Keratinocyte (primary cell): ENCODE results near the gene BOLA1. TPM values are rescaled to one million over a fixed set of nuclear protein-coding genes. Genes with fewer than 3 reads are reported as not detected.

Experiments
- DNase-seq: peaks from one replicate; pipeline ENCODE4 v3.0.0-alpha.2; 2011; ENCODE audit warnings: low read depth, missing footprints, low spot score
- FAIRE-seq: peaks from 2 replicates; lab custom pipeline; 2011; peaks lifted over from hg19 to GRCh38; lab: Jason Lieb, UNC
- H2AFZ ChIP-seq: 2 replicates; pipeline ENCODE4 v1.6.0; 2012; ENCODE audit warnings: low read length, control low read depth, inconsistent platforms; ENCODE audit not compliant: control insufficient read depth
- H3K27ac ChIP-seq: 2 replicates; pipeline ENCODE4 v1.5.1; 2011; ENCODE audit warnings: low read length; ENCODE audit not compliant: control insufficient read depth, insufficient read depth
- H3K27me3 ChIP-seq: 3 replicates; pipeline ENCODE4 v1.6.0; 2011; ENCODE audit warnings: low read length; ENCODE audit not compliant: control insufficient read depth, insufficient read depth; ENCODE audit errors: extremely low read depth
- H3K36me3 ChIP-seq, 2 experiments: 2 replicates in 1 of 2; 3 replicates in 1 of 2; pipeline ENCODE4 v1.5.1; 2011; ENCODE audit warnings: low read length in 2 of 2, mild to moderate bottlenecking in 1 of 2; ENCODE audit not compliant: control insufficient read depth in 2 of 2, insufficient read depth in 2 of 2; ENCODE audit errors: extremely low read depth in 1 of 2
- H3K4me1 ChIP-seq: 3 replicates; pipeline ENCODE4 v1.5.1; 2011; ENCODE audit warnings: low read length; ENCODE audit not compliant: control insufficient read depth, insufficient read depth; ENCODE audit errors: extremely low read depth
- H3K4me2 ChIP-seq: 3 replicates; pipeline ENCODE4 v1.6.0; 2011; ENCODE audit warnings: low read depth, low read length; ENCODE audit not compliant: control insufficient read depth, insufficient read depth; ENCODE audit errors: extremely low read depth
- H3K4me3 ChIP-seq, 3 experiments: fragments of 200-600 bp in 1 of 3; sonication (generic) in 1 of 3; 2 replicates in 2 of 3; 3 replicates in 1 of 3; pipeline ENCODE4 v1.5.1; 2011 to 2016; ENCODE audit warnings: low read length in 3 of 3, mild to moderate bottlenecking in 3 of 3, control low read depth in 2 of 3, inconsistent platforms in 1 of 3, low read depth in 1 of 3, mixed read lengths in 1 of 3, mixed run types in 1 of 3, moderate library complexity in 1 of 3; ENCODE audit not compliant: control insufficient read depth in 2 of 3, insufficient read depth in 2 of 3; ENCODE audit errors: extremely low read depth in 1 of 3
- H3K79me2 ChIP-seq: 2 replicates; pipeline ENCODE4 v1.6.0; 2012; ENCODE audit warnings: low read length; ENCODE audit not compliant: control insufficient read depth, insufficient read depth
- H3K9ac ChIP-seq: 3 replicates; pipeline ENCODE4 v1.6.0; 2011; ENCODE audit warnings: low read length; ENCODE audit not compliant: control insufficient read depth, insufficient read depth; ENCODE audit errors: extremely low read depth
- H3K9me1 ChIP-seq: 3 replicates; pipeline ENCODE4 v1.6.0; 2011; ENCODE audit warnings: low read length; ENCODE audit not compliant: control insufficient read depth, insufficient read depth; ENCODE audit errors: extremely low read depth
- H3K9me3 ChIP-seq: 2 replicates; pipeline ENCODE4 v1.5.1; 2012; ENCODE audit warnings: low read depth, low read length; ENCODE audit not compliant: control insufficient read depth
- H4K20me1 ChIP-seq: 3 replicates; pipeline ENCODE4 v1.6.0; 2011; ENCODE audit warnings: low read length; ENCODE audit not compliant: control insufficient read depth, insufficient read depth; ENCODE audit errors: extremely low read depth
- EZH2 ChIP-seq: IDR thresholded peaks from one replicate; pipeline ENCODE4 v1.6.1; 2012; ENCODE audit warnings: inconsistent platforms, mild to moderate bottlenecking, low read length, moderate library complexity
- dilution Hi-C: fragments of 300-500 bp; cut with MboI; formaldehyde crosslinking; loops from one replicate; pipeline ENCODE4 v1.7.0; 2020; ENCODE audit warnings: low sequenced_read_pairs; ENCODE audit not compliant: extremely low pct_ligation_motif_present
- polyA plus RNA-seq, 5 experiments: library from polyadenylated mRNA; depleted of rRNA in 3 of 5; stranded (reverse) in 3 of 5; stranded (forward) in 1 of 5; unstranded in 1 of 5; fragments of >200 nt; gene quantifications; 1 replicate in 1 of 5; 2 replicates in 3 of 5; 3 replicates in 1 of 5; pipeline versions ENCODE4 v1.2.1 to v1.2.3, GENCODE V29; 2011 to 2012; ENCODE audit warnings: missing spikeins in 2 of 5, low read depth in 1 of 5, low replicate concordance in 1 of 5
- TF ChIP-seq, protein P1 (sequence below), 3 experiments: IDR thresholded peaks in 1 of 3; conservative IDR thresholded peaks in 1 of 3; optimal IDR thresholded peaks in 1 of 3; 2 replicates in 2 of 3; 3 replicates in 1 of 3; pipeline versions ENCODE3 to v1.5.1; 2011; ENCODE audit warnings: low read length in 3 of 3, mild to moderate bottlenecking in 3 of 3, moderate library complexity in 2 of 3, control low read depth in 1 of 3, inconsistent platforms in 1 of 3; ENCODE audit not compliant: insufficient read depth in 2 of 3; ENCODE audit errors: extremely low read depth in 1 of 3

BOLA1 gene
- polyA plus RNA-seq, 1 donor (not counting 4 experiments of a cell fraction or from before 2014, with no cell fraction given): 13.8 TPM

- H3K4me2 ChIP-seq: no peak overlapping the region
- no peaks in the 10 kb centered on the region for H4K20me1 ChIP-seq
- H3K27me3 ChIP-seq: no peaks in the 10 kb centered on the region
- FAIRE-seq (no peak), DNase-seq (no peak)
- H3K4me3 ChIP-seq: no peak overlapping the region
- TF ChIP-seq EZH2: no peak
- TF ChIP-seq, protein P1, sequence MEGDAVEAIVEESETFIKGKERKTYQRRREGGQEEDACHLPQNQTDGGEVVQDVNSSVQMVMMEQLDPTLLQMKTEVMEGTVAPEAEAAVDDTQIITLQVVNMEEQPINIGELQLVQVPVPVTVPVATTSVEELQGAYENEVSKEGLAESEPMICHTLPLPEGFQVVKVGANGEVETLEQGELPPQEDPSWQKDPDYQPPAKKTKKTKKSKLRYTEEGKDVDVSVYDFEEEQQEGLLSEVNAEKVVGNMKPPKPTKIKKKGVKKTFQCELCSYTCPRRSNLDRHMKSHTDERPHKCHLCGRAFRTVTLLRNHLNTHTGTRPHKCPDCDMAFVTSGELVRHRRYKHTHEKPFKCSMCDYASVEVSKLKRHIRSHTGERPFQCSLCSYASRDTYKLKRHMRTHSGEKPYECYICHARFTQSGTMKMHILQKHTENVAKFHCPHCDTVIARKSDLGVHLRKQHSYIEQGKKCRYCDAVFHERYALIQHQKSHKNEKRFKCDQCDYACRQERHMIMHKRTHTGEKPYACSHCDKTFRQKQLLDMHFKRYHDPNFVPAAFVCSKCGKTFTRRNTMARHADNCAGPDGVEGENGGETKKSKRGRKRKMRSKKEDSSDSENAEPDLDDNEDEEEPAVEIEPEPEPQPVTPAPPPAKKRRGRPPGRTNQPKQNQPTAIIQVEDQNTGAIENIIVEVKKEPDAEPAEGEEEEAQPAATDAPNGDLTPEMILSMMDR (optimal IDR thresholded peaks at IDR 0.05 in 1 of 3, IDR thresholded peaks at IDR 0.05 in 1 of 3, conservative IDR thresholded peaks at IDR 0.05 in 1 of 3; ENCODE audit: extremely low read depth in 1 of 3, insufficient read depth in 2 of 3, low read length in 3 of 3): no peak
- dilution Hi-C loops: no loop called here
- peaks cover 5 to 8% of the 10 kb centered on the region in 2 experiments for H3K36me3 ChIP-seq
- no peak overlapping the region for H3K9ac ChIP-seq
- peaks cover 7% of the 10 kb centered on the region for H3K79me2 ChIP-seq
- no peak overlapping the region for H2AFZ ChIP-seq
- no peaks in the 10 kb centered on the region for H3K9me1 ChIP-seq
- peaks cover 49% of the 10 kb centered on the region for H3K4me1 ChIP-seq
- H3K27ac ChIP-seq: no peak overlapping the region
- no peaks in the 10 kb centered on the region for H3K9me3 ChIP-seq
Observed at GRCh38 chr1:149934356-149934755, 35.0 kb downstream of the BOLA1 start.

GRCh38 chr1:149936170-149936991, 37.0 kb downstream of the BOLA1 start, which contains the start of gene MTMR11:
MTMR11 (minus strand) TSS chr1:149936879; CDS start chr1:149936647, 232 bp downstream.
- DNase-seq: no peak
- Histone ChIP-seq H3K79me2 (peaks cover 7% of the 10 kb centered on the region), H4K20me1 (no peaks in the 10 kb centered on the region), H3K9ac (peak within 1 kb of the TSS; percentile 76), H3K36me3 (peaks cover 0 to 6% of the 10 kb centered on the region in 2 experiments), H3K4me1 (peaks cover 52% of the 10 kb centered on the region), H3K4me3 (peak within 1 kb of the TSS; percentile 43 to 86 (median 77)), H3K9me1 (no peaks in the 10 kb centered on the region), H2AFZ (peak within 1 kb of the TSS; percentile 92), H3K27me3 (no peaks in the 10 kb centered on the region), H3K27ac (peak within 1 kb of the TSS; percentile 86), H3K9me3 (no peaks in the 10 kb centered on the region), H3K4me2 (peak within 1 kb of the TSS; percentile 96)
- TF ChIP-seq, protein P1 (optimal IDR thresholded peaks at IDR 0.05 in 1 of 3, IDR thresholded peaks at IDR 0.05 in 1 of 3, conservative IDR thresholded peaks at IDR 0.05 in 1 of 3; ENCODE audit: extremely low read depth in 1 of 3, insufficient read depth in 2 of 3, low read length in 3 of 3): no peak
- no peak for TF ChIP-seq EZH2
- dilution Hi-C loops: no loop called here
- peak; percentile 52 for FAIRE-seq
